GM12892 (cell line): ENCODE data around the gene BEST2.

Experiments used
- POLR2A ChIP-seq: IDR thresholded peaks from 2 replicates; pipeline ENCODE4 v1.6.1; 2011; ENCODE audit warnings: low read depth, low read length, control low read depth
- POLR2AphosphoS5 ChIP-seq: IDR thresholded peaks from 2 replicates; pipeline ENCODE4 v1.6.1; 2011; ENCODE audit warnings: low read depth, low read length, control low read depth

DNA sequence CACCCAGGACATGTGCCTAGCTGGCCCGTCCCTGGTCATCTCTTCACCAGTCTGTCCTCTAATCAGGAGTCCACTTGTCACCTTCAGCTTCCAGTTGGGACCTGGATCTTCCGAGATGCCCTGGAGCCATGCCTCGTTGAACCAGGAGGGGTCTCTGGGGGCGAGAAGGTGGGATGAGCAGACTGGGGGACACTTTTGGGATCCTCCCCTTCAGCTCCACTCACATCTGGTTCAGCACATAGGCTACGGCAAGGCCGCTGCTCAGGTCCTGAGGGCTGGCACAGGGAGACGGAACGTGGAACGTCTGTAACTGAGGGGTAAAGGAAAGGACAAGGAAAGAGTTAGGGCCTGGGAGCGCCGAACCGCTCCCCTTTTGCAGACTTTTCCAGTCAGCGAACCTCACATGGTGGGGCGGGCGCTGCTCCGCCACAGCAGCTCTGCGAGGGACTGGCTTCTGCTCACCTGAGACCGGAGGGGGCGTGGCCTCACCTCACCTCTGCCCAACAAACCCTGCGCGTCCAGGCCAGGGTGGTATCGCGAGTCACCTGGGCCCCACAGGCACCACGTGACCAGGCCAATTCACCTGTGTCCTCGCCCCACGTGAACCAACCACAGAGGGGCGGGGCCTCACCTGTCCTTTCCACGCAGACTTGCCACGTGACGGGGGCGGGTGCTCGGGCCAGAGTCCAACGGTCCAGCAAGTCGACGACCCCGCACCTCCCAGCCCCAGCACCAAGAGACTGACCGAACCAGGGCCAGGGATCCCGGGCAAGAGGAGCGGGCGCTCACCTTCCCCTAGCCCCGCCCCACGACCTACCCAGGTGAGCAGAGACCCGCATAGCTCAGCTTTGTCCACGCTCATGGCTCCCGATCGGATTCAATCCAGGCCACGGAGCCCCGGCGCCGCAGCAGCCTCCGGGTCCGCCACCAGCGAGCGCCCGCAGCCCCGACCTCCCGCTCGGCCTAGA lies 23.3 kb downstream of the BEST2 start, which contains the start of gene HOOK2:
- no peak for TF ChIP-seq POLR2A
- no peak for TF ChIP-seq POLR2AphosphoS5
